IMR-90 (cell line): ENCODE results near the gene MALAT1.

Source experiments
- BHLHE40 ChIP-seq: fragments of 150-350 bp; IDR thresholded peaks from 2 replicates; pipeline ENCODE4 v1.6.1; 2016; ENCODE audit warnings: mild to moderate bottlenecking, low read depth, low read length
- CEBPB ChIP-seq: IDR thresholded peaks from 2 replicates; pipeline ENCODE4 v1.6.1; 2012; ENCODE audit warnings: low read depth, low read length, improper control_type of control experiment
- CHD1 ChIP-seq: IDR thresholded peaks from 2 replicates; pipeline ENCODE4 v1.6.1; 2012; ENCODE audit warnings: low read depth, low read length, improper control_type of control experiment
- ELK1 ChIP-seq: fragments of 150-350 bp; IDR thresholded peaks from 2 replicates; pipeline ENCODE4 v1.6.1; 2016; ENCODE audit warnings: low read depth, mild to moderate bottlenecking, low read length, moderate library complexity, borderline replicate concordance
- FOS ChIP-seq: fragments of 150-350 bp; IDR thresholded peaks from 2 replicates; pipeline ENCODE4 v1.6.1; 2016; ENCODE audit warnings: low read depth, low read length
- MAFK ChIP-seq: IDR thresholded peaks from 2 replicates; pipeline ENCODE4 v1.6.1; 2012; ENCODE audit warnings: low read depth, low read length, improper control_type of control experiment
- MAZ ChIP-seq: IDR thresholded peaks from 2 replicates; pipeline ENCODE4 v1.6.1; 2012; ENCODE audit warnings: low read depth, mild to moderate bottlenecking, low read length, improper control_type of control experiment, moderate library complexity, borderline replicate concordance
- MXI1 ChIP-seq: IDR thresholded peaks from 2 replicates; pipeline ENCODE4 v1.6.1; 2012; ENCODE audit warnings: low read depth, mild to moderate bottlenecking, low read length, moderate library complexity, borderline replicate concordance
- NFE2L2 ChIP-seq: fragments of 150-350 bp; IDR thresholded peaks from 2 replicates; pipeline ENCODE4 v1.6.1; 2016; ENCODE audit warnings: low read depth, mild to moderate bottlenecking, low read length
- POLR2A ChIP-seq: IDR thresholded peaks from 2 replicates; pipeline ENCODE4 v1.6.1; 2012; ENCODE audit warnings: mild to moderate bottlenecking, low read depth, low read length
- RAD21 ChIP-seq: IDR thresholded peaks from 2 replicates; pipeline ENCODE4 v1.6.1; 2012; ENCODE audit warnings: low read length, improper control_type of control experiment
- USF2 ChIP-seq: fragments of 150-350 bp; IDR thresholded peaks from 2 replicates; pipeline ENCODE4 v1.6.1; 2017; ENCODE audit warnings: mild to moderate bottlenecking, antibody characterized with exemption, low read length, low read depth
- TF ChIP-seq, protein P1 (sequence below): conservative IDR thresholded peaks from 2 replicates; pipeline ENCODE4 v1.5.1; 2012; ENCODE audit warnings: mild to moderate bottlenecking, low read depth, low read length, improper control_type of control experiment

DNA sequence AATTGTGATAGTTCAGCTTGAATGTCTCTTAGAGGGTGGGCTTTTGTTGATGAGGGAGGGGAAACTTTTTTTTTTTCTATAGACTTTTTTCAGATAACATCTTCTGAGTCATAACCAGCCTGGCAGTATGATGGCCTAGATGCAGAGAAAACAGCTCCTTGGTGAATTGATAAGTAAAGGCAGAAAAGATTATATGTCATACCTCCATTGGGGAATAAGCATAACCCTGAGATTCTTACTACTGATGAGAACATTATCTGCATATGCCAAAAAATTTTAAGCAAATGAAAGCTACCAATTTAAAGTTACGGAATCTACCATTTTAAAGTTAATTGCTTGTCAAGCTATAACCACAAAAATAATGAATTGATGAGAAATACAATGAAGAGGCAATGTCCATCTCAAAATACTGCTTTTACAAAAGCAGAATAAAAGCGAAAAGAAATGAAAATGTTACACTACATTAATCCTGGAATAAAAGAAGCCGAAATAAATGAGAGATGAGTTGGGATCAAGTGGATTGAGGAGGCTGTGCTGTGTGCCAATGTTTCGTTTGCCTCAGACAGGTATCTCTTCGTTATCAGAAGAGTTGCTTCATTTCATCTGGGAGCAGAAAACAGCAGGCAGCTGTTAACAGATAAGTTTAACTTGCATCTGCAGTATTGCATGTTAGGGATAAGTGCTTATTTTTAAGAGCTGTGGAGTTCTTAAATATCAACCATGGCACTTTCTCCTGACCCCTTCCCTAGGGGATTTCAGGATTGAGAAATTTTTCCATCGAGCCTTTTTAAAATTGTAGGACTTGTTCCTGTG, 3.9 kb downstream of the MALAT1 start:
- TF ChIP-seq USF2: no peak
- TF ChIP-seq, protein P1, sequence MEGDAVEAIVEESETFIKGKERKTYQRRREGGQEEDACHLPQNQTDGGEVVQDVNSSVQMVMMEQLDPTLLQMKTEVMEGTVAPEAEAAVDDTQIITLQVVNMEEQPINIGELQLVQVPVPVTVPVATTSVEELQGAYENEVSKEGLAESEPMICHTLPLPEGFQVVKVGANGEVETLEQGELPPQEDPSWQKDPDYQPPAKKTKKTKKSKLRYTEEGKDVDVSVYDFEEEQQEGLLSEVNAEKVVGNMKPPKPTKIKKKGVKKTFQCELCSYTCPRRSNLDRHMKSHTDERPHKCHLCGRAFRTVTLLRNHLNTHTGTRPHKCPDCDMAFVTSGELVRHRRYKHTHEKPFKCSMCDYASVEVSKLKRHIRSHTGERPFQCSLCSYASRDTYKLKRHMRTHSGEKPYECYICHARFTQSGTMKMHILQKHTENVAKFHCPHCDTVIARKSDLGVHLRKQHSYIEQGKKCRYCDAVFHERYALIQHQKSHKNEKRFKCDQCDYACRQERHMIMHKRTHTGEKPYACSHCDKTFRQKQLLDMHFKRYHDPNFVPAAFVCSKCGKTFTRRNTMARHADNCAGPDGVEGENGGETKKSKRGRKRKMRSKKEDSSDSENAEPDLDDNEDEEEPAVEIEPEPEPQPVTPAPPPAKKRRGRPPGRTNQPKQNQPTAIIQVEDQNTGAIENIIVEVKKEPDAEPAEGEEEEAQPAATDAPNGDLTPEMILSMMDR: no peak
- TF ChIP-seq BHLHE40: no peak
- TF ChIP-seq MXI1: no peak
- no peak for TF ChIP-seq RAD21
- TF ChIP-seq POLR2A: no peak
- TF ChIP-seq NFE2L2: no peak
- no peak for TF ChIP-seq CEBPB
- TF ChIP-seq CHD1: no peak
- TF ChIP-seq FOS: no peak
- no peak for TF ChIP-seq ELK1
- no peak for TF ChIP-seq MAZ
- TF ChIP-seq MAFK: no peak
